Pancreas (tissue), 10 donors: ENCODE results near the gene VSTM2B. TPM values are rescaled to one million over a fixed set of nuclear protein-coding genes. Genes with fewer than 3 reads are reported as not detected.

Source experiments
- ATAC-seq, 4 donors: fragments of 200-7000 bp; cut with Tn5 transposase; one replicate each; pipeline versions ENCODE4 v1.8.0 to v1.9.1; 2020; ENCODE audit warnings: mild to moderate bottlenecking in 4 of 4, moderate library complexity in 4 of 4
- DNase-seq, 6 donors: peaks; one replicate each; pipeline ENCODE4 v3.0.0-alpha.2; 2020
- FAIRE-seq: peaks from 2 replicates; lab custom pipeline; 2012; peaks lifted over from hg19 to GRCh38; lab: Jason Lieb, UNC
- H3K27ac ChIP-seq, 4 donors: fragments of 200-600 bp; sonication (generic); 1 replicate in 3 of 4; 2 replicates in 1 of 4; pipeline versions ENCODE4 v1.5.0 to v1.8.0; 2020
- H3K27me3 ChIP-seq, 4 donors: fragments of 200-600 bp; one replicate each; pipeline ENCODE4 v1.8.0; 2021
- H3K36me3 ChIP-seq, 3 donors: fragments of 200-600 bp; sonication (generic) in 1 of 3; one replicate each; pipeline versions ENCODE4 v1.5.0 to v1.8.0; 2020 to 2021
- H3K4me1 ChIP-seq, 3 donors: fragments of 200-600 bp; one replicate each; pipeline ENCODE4 v1.8.0; 2021
- H3K4me3 ChIP-seq, 4 donors: fragments of 200-600 bp; sonication (generic) in 2 of 4; one replicate each; pipeline versions ENCODE4 v1.5.0 to v1.8.0; 2020 to 2021
- H3K9me3 ChIP-seq, 4 donors: fragments of 200-600 bp; one replicate each; pipeline ENCODE4 v1.8.0; 2021
- CTCF ChIP-seq, 4 donors: fragments of 200-600 bp; sonication (generic) in 3 of 4; IDR thresholded peaks; one replicate each; pipeline versions ENCODE4 v1.5.0 to v1.8.0; 2021; ENCODE audit warnings: antibody characterized with exemption in 4 of 4
- WGBS, 2 donors: extraction: QIAGEN DNeasy Blood & Tissue Kit; methylation state at CpG; one replicate each; pipeline ENCODE4 v1.1.7; 2013; 5-methylcytosine and 5-hydroxymethylcytosine counted together
- intact Hi-C, 3 donors: fragments of 100-400 bp; cut with DNase I; formaldehyde crosslinking; loops; one replicate each; pipeline versions ENCODE4 v1.11.1 to v1.14.2; 2022
- polyA plus RNA-seq, 2 donors: library from polyadenylated mRNA; stranded (reverse); fragments of 200-250 nt; gene quantifications; one replicate each; pipeline ENCODE4 v1.2.3, GENCODE V29; 2013
- total RNA-seq, 6 donors: library from RNA; stranded (reverse); fragmentation: NEBNext Ultra II Directional in 4 of 6; extraction: Animal tissue kit (Norgen Biotek cat#: 25700) in 4 of 6; gene quantifications; one replicate each; pipeline versions ENCODE4 v1.2.1 to v1.2.4, GENCODE V29; 2021 to 2023
- donor health status: healthy with polysubstance abuse.
- donor health status: DM: no; HTN: no; CAD: no; lungs with moderate emphysema.
- donor health status: DM: no; HTN: no; CAD: no.
- donor health status: control.
- donor health status: control.
- donor health status: Bipolar disorder and iron deficiency.
- donor health status: DM: yes; HTN: yes; CAD: no.
- donor health status: DM: no; HTN: no; CAD: no.
- donor health status: DM: no; HTN: no; CAD: no.
- donor health status: DM: yes; HTN: yes; CAD: no.

Gene VSTM2B
- total and polyA plus RNA-seq, 8 donors, result 0.05 TPM; not detected in 7

GRCh38 chr19:29495901-29496441 lies 29.8 kb upstream of the VSTM2B start:
- Histone ChIP-seq H3K9me3 (no peaks in the 10 kb centered on the region), H3K36me3 (no peaks in the 10 kb centered on the region), H3K4me1 (no peaks in the 10 kb centered on the region), H3K4me3 (no peak overlapping the region), H3K27me3 (peaks cover 0 to 9% (median 0%) of the 10 kb centered on the region in 4 donors), H3K27ac (no peak overlapping the region)
- intact Hi-C loops, result no loop called here
- no peak for TF ChIP-seq CTCF (IDR thresholded peaks at IDR 0.05)
- DNase-seq (peak in 1 of 6 donors; percentile 29), FAIRE-seq (no peak), ATAC-seq (no peak)
- whole genome bisulfite sequencing, 2 donors, result 70 to 82% methylated on average over 5 of the region's 5 CpGs

- WGBS, 2 donors, result 60 to 69% methylated on average over 3 of the region's 3 CpGs
- no peak overlapping the region for H3K4me3 ChIP-seq
- intact Hi-C loops, result no loop called here
- H3K27ac ChIP-seq, result no peak overlapping the region
- FAIRE-seq (no peak), DNase-seq (peak in 1 of 6 donors; percentile 20), ATAC-seq (no peak)
- H3K9me3 ChIP-seq, result no peaks in the 10 kb centered on the region
- H3K36me3 ChIP-seq, result no peaks in the 10 kb centered on the region
- peaks cover 0 to 9% (median 0%) of the 10 kb centered on the region in 4 donors for H3K27me3 ChIP-seq
- no peak for TF ChIP-seq CTCF (IDR thresholded peaks at IDR 0.05)
- H3K4me1 ChIP-seq, result no peaks in the 10 kb centered on the region
Observed at GRCh38 chr19:29497241-29497640, 28.6 kb upstream of the VSTM2B start.

GRCh38 chr19:29497686-29498436 lies 27.9 kb upstream of the VSTM2B start:
- Histone ChIP-seq H3K9me3 (no peaks in the 10 kb centered on the region), H3K27me3 (peaks cover 0 to 9% (median 0%) of the 10 kb centered on the region in 4 donors), H3K36me3 (no peaks in the 10 kb centered on the region), H3K4me1 (no peaks in the 10 kb centered on the region), H3K27ac (no peak overlapping the region), H3K4me3 (no peak overlapping the region)
- 68 to 75% methylated on average over 12 of the region's 12 CpGs for WGBS, 2 donors
- ATAC-seq (no peak), DNase-seq (no peak), FAIRE-seq (no peak)
- intact Hi-C loops, result no loop called here
- no peak for TF ChIP-seq CTCF (IDR thresholded peaks at IDR 0.05)

GRCh38 chr19:29499261-29499920 lies 26.4 kb upstream of the VSTM2B start:
- DNase-seq (no peak), ATAC-seq (no peak), FAIRE-seq (no peak)
- Histone ChIP-seq H3K4me1 (no peaks in the 10 kb centered on the region), H3K4me3 (no peak overlapping the region), H3K36me3 (no peaks in the 10 kb centered on the region), H3K27ac (no peak overlapping the region), H3K9me3 (no peaks in the 10 kb centered on the region), H3K27me3 (no peaks in the 10 kb centered on the region)
- intact Hi-C loops, result no loop called here
- 49 to 58% methylated on average over 14 of the region's 14 CpGs for WGBS, 2 donors
- TF ChIP-seq CTCF (IDR thresholded peaks at IDR 0.05), result no peak
